ENCODE measurements around the gene PHLDB3. TPM values are rescaled to one million over a fixed set of nuclear protein-coding genes. Genes with fewer than 3 reads are reported as not detected.
A peak's percentile ranks its signal among the peaks of the same experiment; 100 is the strongest.

PHLDB3 gene
- total and polyA plus RNA-seq, 2 of the 13 experiments (the other 11 are each of a cell fraction or from before 2014, with no cell fraction given) = 11.3 to 14.5 TPM

- TF ChIP-seq ARNT2 (CRISPR knock-in tag; IDR thresholded peaks at IDR 0.05; ENCODE audit: low read depth) (peak; percentile 84; the same call in 1 of the 2 replicates), RAD21 (CRISPR knock-in tag; IDR thresholded peaks at IDR 0.05) (0 out of 2 replicates have a peak, but pooled peaks have one; percentile 13), NR2F6 (IDR thresholded peaks at IDR 0.05) (no peak), NR2F6 (CRISPR knock-in tag; IDR thresholded peaks at IDR 0.05) (peak; percentile 66; the same call in 1 of the 2 replicates), ATF7 (IDR thresholded peaks at IDR 0.05) (no peak), ATF7 (CRISPR knock-in tag; IDR thresholded peaks at IDR 0.05) (no peak), ZNF331 (CRISPR knock-in tag; IDR thresholded peaks at IDR 0.05) (peak; percentile 81), ZNF614 (CRISPR knock-in tag; IDR thresholded peaks at IDR 0.05; ENCODE audit: borderline replicate concordance) (peak; percentile 58; the same call in 1 of the 2 replicates), CBX1 (IDR thresholded peaks at IDR 0.05; ENCODE audit: low read depth) (peak; percentile 30), REST (IDR thresholded peaks at IDR 0.05; ENCODE audit: borderline replicate concordance in 1 of 2, low read depth in 1 of 2, low read length in 2 of 2) (peak in 1 of 2 experiments; percentile 39; a peak in 1 of 4 replicates), PHF21A (CRISPR knock-in tag; IDR thresholded peaks at IDR 0.05) (0 out of 2 replicates have a peak, but pooled peaks have one; percentile 39), SMC3 (IDR thresholded peaks at IDR 0.05; ENCODE audit: low read length) (no peak), KDM3A (CRISPR knock-in tag; IDR thresholded peaks at IDR 0.05; ENCODE audit: low read depth) (peak; percentile 74; the same call in 1 of the 2 replicates), HDAC1 (CRISPR knock-in tag; IDR thresholded peaks at IDR 0.05) (peak; percentile 85), HDAC2 (CRISPR knock-in tag; IDR thresholded peaks at IDR 0.05) (no peak), KLF12 (CRISPR knock-in tag; IDR thresholded peaks at IDR 0.05; ENCODE audit: borderline replicate concordance) (peak; percentile 58; the same call in 1 of the 2 replicates), THAP7 (CRISPR knock-in tag; IDR thresholded peaks at IDR 0.05) (0 out of 2 replicates have a peak, but pooled peaks have one; percentile 0), IRF2 (CRISPR knock-in tag; IDR thresholded peaks at IDR 0.05) (no peak), NR0B2 (CRISPR knock-in tag; IDR thresholded peaks at IDR 0.05) (0 out of 2 replicates have a peak, but pooled peaks have one; percentile 36), NR3C1 (CRISPR knock-in tag; IDR thresholded peaks at IDR 0.05) (no peak), ZNF773 (CRISPR knock-in tag; IDR thresholded peaks at IDR 0.05; ENCODE audit: borderline replicate concordance) (peak; percentile 52; the same call in 1 of the 2 replicates), FOXA3 (CRISPR knock-in tag; IDR thresholded peaks at IDR 0.05) (0 out of 2 replicates have a peak, but pooled peaks have one; percentile 12), ZBTB34 (CRISPR knock-in tag; IDR thresholded peaks at IDR 0.05) (peak; percentile 44; the same call in 1 of the 2 replicates)
Measured at GRCh38 chr19:43526884-43527859, 22.6 kb upstream of the PHLDB3 start, which contains the start of gene ETHE1 (continued).
